ENCODE data around the gene TIMM44. TPM values are rescaled to one million over a fixed set of nuclear protein-coding genes. Genes with fewer than 3 reads are reported as not detected.

TIMM44 gene
- total and polyA plus RNA-seq, 2 of the 8 experiments (the other 6 are each of a cell fraction or from before 2014, with no cell fraction given): 131 to 150 TPM

- TF ChIP-seq EGR1 (IDR thresholded peaks at IDR 0.05; ENCODE audit: borderline replicate concordance, low read depth, low read length) (no peak), MAX (IDR thresholded peaks at IDR 0.05) (no peak), SP4 (IDR thresholded peaks at IDR 0.05; ENCODE audit: low read length) (no peak), SAP30 (IDR thresholded peaks at IDR 0.05; ENCODE audit: insufficient read depth, insufficient replicate concordance, low read length) (no peak), CTCF (IDR thresholded peaks at IDR 0.05; ENCODE audit: control extremely low read depth in 1 of 3, insufficient read depth in 1 of 3, low read depth in 1 of 3, low read length in 3 of 3) (no peak), SIX5 (IDR thresholded peaks at IDR 0.05; ENCODE audit: low read depth, low read length) (no peak)
Observed at GRCh38 chr19:7982651-7983099, 39.2 kb upstream of the TIMM44 start (continued).
